Transverse colon (tissue), 4 donors: Measurements from ENCODE around the gene RPS6KL1.

ENCODE experiments used
- CTCF ChIP-seq, 5 experiments: fragments of 200-600 bp in 3 of 5; fragments of 450-650 bp in 2 of 5; sonication (generic) in 3 of 5; IDR thresholded peaks; 1 replicate in 2 of 5; 2 replicates in 3 of 5; pipeline ENCODE4 v1.5.1; 2016 to 2017; ENCODE audit warnings: antibody characterized with exemption in 5 of 5, inconsistent platforms in 3 of 5, mild to moderate bottlenecking in 2 of 5, moderate library complexity in 1 of 5
- EP300 ChIP-seq: sonication (generic); formaldehyde crosslinking; IDR thresholded peaks from one replicate; pipeline ENCODE4 v1.6.1; 2017; ENCODE audit warnings: antibody characterized with exemption, low read depth
- POLR2A ChIP-seq: fragments of 450-650 bp; IDR thresholded peaks from one replicate; pipeline ENCODE4 v1.6.1; 2016; ENCODE audit warnings: antibody characterized with exemption, mild to moderate bottlenecking, moderate library complexity
- POLR2AphosphoS5 ChIP-seq, 3 donors: sonication (generic); formaldehyde crosslinking; IDR thresholded peaks; one replicate each; pipeline ENCODE4 v1.6.1; 2016; ENCODE audit warnings: antibody characterized with exemption in 3 of 3

- no peak for TF ChIP-seq CTCF (IDR thresholded peaks at IDR 0.05)
- TF ChIP-seq POLR2AphosphoS5 (IDR thresholded peaks at IDR 0.05) = no peak
- TF ChIP-seq POLR2A = no peak
- no peak for TF ChIP-seq EP300
These were observed 25.4 kb downstream of the RPS6KL1 start for GRCh38 chr14:74897642-74898041.
